NT2/D1 (cell line): Measurements from ENCODE around the gene CD300LG.

Source experiments
- SUZ12 ChIP-seq: IDR thresholded peaks from 2 replicates; pipeline ENCODE4 v1.6.1; 2011; ENCODE audit not compliant: insufficient read length, insufficient read depth; ENCODE audit errors: extremely low read depth
- YY1 ChIP-seq: IDR thresholded peaks from 2 replicates; pipeline ENCODE4 v1.6.1; 2011; ENCODE audit not compliant: insufficient read length, insufficient read depth
- ZNF274 ChIP-seq: IDR thresholded peaks from 2 replicates; pipeline ENCODE4 v1.6.1; 2011; ENCODE audit warnings: mild to moderate bottlenecking, low read depth, low read length

DNA sequence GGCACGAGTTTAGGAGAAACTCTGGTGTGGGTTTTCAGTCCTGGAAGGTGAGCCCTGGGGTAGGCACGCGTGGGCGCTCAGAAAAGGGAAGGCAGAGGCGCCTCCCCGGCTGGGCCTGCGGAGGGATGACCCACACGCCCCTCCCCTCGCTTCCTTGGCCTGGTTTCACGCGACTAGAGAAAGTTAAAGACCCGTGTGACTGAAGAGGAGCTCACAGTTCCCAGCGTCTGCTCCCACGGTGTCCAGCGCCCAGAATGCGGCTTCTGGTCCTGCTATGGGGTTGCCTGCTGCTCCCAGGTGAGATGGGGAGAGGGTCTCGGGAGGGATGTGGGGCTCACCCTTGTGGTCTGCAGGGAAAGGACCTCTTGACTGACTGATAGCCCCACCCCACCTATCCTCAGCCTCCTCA, at the start of gene CD300LG:
- TF ChIP-seq ZNF274 (no peak), YY1 (no peak), SUZ12 (no peak)
